ENCODE results near the gene PPARG.
"Not testable (repeated sequence)": the region's sequence is repeated elsewhere in the genome, so short reads cannot be mapped to it uniquely, and the experiment has no call there.

DNA sequence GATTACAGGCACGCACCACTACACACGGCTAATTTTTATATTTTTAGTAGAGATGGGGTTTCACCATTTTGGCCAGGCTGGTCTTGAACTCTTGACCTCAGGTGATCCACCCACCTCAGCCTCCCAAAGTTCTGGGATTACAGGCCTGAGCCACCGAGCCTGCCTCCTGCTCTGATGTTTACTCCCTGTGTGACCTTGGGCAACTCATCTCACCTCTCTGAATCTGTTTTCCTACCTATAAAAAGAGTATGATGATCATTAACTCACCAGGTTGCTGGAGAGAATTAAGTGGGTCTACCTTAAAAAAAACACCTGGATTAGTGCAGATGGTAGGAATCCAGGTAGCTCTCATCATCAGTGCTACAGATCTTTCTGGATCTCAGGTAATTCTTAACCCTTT lies 190.3 kb downstream of the PPARG start:
- TF ChIP-seq, protein P1, sequence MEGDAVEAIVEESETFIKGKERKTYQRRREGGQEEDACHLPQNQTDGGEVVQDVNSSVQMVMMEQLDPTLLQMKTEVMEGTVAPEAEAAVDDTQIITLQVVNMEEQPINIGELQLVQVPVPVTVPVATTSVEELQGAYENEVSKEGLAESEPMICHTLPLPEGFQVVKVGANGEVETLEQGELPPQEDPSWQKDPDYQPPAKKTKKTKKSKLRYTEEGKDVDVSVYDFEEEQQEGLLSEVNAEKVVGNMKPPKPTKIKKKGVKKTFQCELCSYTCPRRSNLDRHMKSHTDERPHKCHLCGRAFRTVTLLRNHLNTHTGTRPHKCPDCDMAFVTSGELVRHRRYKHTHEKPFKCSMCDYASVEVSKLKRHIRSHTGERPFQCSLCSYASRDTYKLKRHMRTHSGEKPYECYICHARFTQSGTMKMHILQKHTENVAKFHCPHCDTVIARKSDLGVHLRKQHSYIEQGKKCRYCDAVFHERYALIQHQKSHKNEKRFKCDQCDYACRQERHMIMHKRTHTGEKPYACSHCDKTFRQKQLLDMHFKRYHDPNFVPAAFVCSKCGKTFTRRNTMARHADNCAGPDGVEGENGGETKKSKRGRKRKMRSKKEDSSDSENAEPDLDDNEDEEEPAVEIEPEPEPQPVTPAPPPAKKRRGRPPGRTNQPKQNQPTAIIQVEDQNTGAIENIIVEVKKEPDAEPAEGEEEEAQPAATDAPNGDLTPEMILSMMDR (IDR thresholded peaks at IDR 0.05): not testable (repeated sequence)
- TF ChIP-seq EP300 (IDR thresholded peaks at IDR 0.05): not testable (repeated sequence)
